IMR-90 (cell line): Measurements from ENCODE around the gene TMEM223.

Source experiments
- MAZ ChIP-seq: IDR thresholded peaks from 2 replicates; pipeline ENCODE4 v1.6.1; 2012; ENCODE audit warnings: low read depth, mild to moderate bottlenecking, low read length, improper control_type of control experiment, moderate library complexity, borderline replicate concordance
- RFX5 ChIP-seq: IDR thresholded peaks from 2 replicates; pipeline ENCODE4 v1.8.0; 2012; ENCODE audit warnings: low read depth, mild to moderate bottlenecking, low read length, moderate library complexity

DNA sequence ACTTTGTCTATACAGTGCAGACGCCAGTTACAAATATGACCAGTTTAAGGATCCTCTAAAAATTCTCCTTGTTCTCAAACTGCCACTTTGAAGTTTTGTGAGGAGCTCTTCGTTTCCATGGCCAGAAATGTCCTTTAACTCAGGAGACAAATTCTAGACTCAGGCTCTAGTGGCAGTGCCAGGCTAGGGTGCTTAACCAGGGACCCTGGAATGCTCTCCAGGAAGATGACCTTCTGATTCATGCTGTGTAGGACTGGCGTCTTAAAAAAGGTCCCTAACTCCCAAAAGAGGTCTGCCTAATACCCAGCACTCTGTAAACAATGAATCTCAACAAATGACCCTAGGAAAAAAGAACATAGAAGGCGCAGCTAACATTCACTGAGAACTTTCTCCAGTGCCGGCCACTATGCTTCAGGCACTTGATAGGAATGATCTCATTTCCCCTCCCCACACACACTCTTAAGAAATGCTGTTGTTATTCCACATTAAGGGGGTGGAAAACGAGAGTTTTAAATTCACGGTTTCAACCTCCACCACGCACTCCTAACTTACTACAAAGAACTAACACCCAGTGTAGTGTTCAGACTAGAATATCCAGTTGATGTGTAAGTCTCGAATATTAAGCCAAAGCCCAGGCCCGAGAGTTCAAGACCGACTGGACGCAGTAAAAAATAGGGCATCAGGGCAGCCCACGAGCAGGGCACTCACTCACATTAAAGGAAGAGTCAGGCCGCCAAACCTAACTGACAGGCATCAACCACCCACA lies 12.7 kb upstream of the TMEM223 start:
- no peak for TF ChIP-seq MAZ
- no peak for TF ChIP-seq RFX5
